K562 (cell line): ENCODE measurements around the gene REM2. TPM values are rescaled to one million over a fixed set of nuclear protein-coding genes. Genes with fewer than 3 reads are reported as not detected.

Source experiments
- ADNP ChIP-seq: fragments of 200-800 bp; sonication (Bioruptor generic); IDR thresholded peaks from 2 replicates; pipeline ENCODE4 v1.6.1; 2016; ENCODE audit warnings: missing genetic modification characterization, missing compliant biosample characterization
- DMBX1 ChIP-seq: fragments of 250-450 bp; sonication (Bioruptor Pico); IDR thresholded peaks from 2 replicates; pipeline ENCODE4 v1.8.0; 2022; ENCODE audit warnings: inconsistent platforms, mild to moderate bottlenecking, moderate library complexity, borderline replicate concordance
- E2F3 ChIP-seq: fragments of 250-450 bp; sonication (Bioruptor Pico); IDR thresholded peaks from 2 replicates; pipeline ENCODE4 v1.4.0; 2020; ENCODE audit warnings: mild to moderate bottlenecking
- GABPA ChIP-seq: fragments of 200-800 bp; sonication (Bioruptor generic); conservative IDR thresholded peaks from 2 replicates; pipeline ENCODE4 v1.6.1; 2016; ENCODE audit warnings: low read depth, missing genetic modification characterization, missing compliant biosample characterization
- JUN ChIP-seq, 2 experiments: sonication (generic) in 1 of 2; formaldehyde crosslinking in 1 of 2; IDR thresholded peaks; 2 replicates each; pipeline versions ENCODE4 v1.6.1 to v1.8.0; 2012 to 2022; ENCODE audit warnings: borderline replicate concordance in 2 of 2, mild to moderate bottlenecking in 2 of 2, improper control_type of control experiment in 1 of 2, low read depth in 1 of 2, low read length in 1 of 2, missing genetic modification reagents in 1 of 2
- MBD2 ChIP-seq: sonication (generic); IDR thresholded peaks from 2 replicates; pipeline ENCODE4 v1.6.1; 2016; ENCODE audit warnings: low read depth, borderline replicate concordance
- SIN3B ChIP-seq: fragments of 450-650 bp; IDR thresholded peaks from 2 replicates; pipeline ENCODE4 v1.6.1; 2017; ENCODE audit warnings: low read depth, mild to moderate bottlenecking, moderate library complexity
- ZKSCAN8 ChIP-seq: fragments of 200-800 bp; sonication (Bioruptor generic); IDR thresholded peaks from 2 replicates; pipeline ENCODE4 v1.6.1; 2016; ENCODE audit warnings: missing genetic modification characterization, missing compliant biosample characterization
- polyA plus RNA-seq, 8 experiments: library from polyadenylated mRNA; depleted of rRNA in 4 of 8; stranded (reverse) in 5 of 8; unstranded in 3 of 8; fragments of >200 nt; fragmentation: Nextera tagmentation in 2 of 8; fragmentation: Illumina TruSeq in 1 of 8; extraction: Ambion mirVana in 2 of 8; extraction: Trizol in 1 of 8; gene quantifications; 2 replicates each; pipeline versions ENCODE4 v1.2.1 to v1.2.3, GENCODE V29; 2011 to 2014; ENCODE audit warnings: inconsistent platforms in 1 of 8, missing spikeins in 1 of 8
- total RNA-seq, 7 experiments: library from RNA; depleted of rRNA in 6 of 7; stranded (reverse); fragments of >200 nt in 6 of 7; fragmentation: Illumina TruSeq in 2 of 7; extraction: Trizol in 2 of 7; gene quantifications; 2 replicates each; pipeline versions ENCODE4 v1.2.1 to v1.2.3, GENCODE V29; 2011 to 2021; ENCODE audit warnings: low replicate concordance in 1 of 7
- TF ChIP-seq, protein P1 (sequence below): fragments of 200-600 bp; sonication (generic); IDR thresholded peaks from one replicate; pipeline ENCODE4 v1.6.1; 2012; ENCODE audit warnings: mild to moderate bottlenecking, low read depth, low read length, inconsistent platforms
- TF ChIP-seq, protein P2 (sequence below): fragments of 250-450 bp; sonication (Bioruptor Pico); IDR thresholded peaks from 2 replicates; pipeline ENCODE4 v1.5.0; 2021; ENCODE audit warnings: mild to moderate bottlenecking, borderline replicate concordance

The REM2 gene
- total and polyA plus RNA-seq, 9 of the 15 experiments (the other 6 are each of a cell fraction or from before 2014, with no cell fraction given): 0.18 to 1.0 (median 0.38) TPM

DNA sequence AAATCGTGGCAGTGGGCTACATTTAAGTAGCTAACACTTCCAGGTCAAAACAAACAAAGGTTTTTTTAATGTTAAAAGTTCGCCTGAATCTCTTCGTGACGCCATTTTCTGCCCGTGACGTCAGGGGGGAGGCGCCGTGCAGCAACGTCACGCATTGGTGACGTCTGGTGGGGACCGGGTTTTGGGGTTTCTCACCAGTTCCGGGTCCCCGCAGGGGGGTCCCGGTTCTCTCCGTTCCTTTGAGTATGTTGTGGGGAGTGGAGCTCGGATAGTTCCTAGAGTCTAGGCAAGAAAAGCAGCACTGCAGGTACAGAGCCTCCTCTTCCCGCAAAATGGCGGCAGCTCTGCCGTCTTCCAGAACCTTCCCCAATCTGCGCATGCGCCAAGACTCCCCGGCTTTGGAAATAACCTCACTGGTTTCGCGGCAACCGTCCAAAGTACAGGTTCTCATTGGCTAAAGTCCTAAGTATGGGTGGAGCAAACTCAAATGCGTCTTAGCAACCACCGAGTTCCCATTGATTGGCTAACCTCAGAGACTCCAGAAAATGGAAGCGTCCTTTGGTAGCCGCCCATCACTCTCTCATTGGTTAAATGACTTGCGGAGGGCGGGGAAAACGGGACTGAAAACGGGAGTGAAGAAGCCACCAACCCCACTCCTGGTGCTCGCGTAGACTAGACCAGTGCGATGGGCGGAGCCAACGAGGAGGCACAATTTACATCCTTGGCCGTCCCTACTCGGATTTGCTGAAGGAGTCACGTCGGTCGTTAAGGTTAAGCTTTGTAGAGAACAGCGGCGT, 36.0 kb downstream of the REM2 start, which contains the start of gene RBM23 (continued):
- TF ChIP-seq JUN (IDR thresholded peaks at IDR 0.05; ENCODE audit: borderline replicate concordance, low read depth, low read length) (peak; percentile 30; the same call in 1 of the 2 replicates), JUN (CRISPR knock-in tag; IDR thresholded peaks at IDR 0.05; ENCODE audit: borderline replicate concordance) (no peak), GABPA (tag) (peak; percentile 79), E2F3 (no peak), ADNP (tag) (no peak), SIN3B (peak; percentile 76), DMBX1 (CRISPR knock-in tag) (no peak), ZKSCAN8 (no peak), MBD2 (peak; percentile 64; the same call in 1 of the 2 replicates)
- TF ChIP-seq, protein P1, sequence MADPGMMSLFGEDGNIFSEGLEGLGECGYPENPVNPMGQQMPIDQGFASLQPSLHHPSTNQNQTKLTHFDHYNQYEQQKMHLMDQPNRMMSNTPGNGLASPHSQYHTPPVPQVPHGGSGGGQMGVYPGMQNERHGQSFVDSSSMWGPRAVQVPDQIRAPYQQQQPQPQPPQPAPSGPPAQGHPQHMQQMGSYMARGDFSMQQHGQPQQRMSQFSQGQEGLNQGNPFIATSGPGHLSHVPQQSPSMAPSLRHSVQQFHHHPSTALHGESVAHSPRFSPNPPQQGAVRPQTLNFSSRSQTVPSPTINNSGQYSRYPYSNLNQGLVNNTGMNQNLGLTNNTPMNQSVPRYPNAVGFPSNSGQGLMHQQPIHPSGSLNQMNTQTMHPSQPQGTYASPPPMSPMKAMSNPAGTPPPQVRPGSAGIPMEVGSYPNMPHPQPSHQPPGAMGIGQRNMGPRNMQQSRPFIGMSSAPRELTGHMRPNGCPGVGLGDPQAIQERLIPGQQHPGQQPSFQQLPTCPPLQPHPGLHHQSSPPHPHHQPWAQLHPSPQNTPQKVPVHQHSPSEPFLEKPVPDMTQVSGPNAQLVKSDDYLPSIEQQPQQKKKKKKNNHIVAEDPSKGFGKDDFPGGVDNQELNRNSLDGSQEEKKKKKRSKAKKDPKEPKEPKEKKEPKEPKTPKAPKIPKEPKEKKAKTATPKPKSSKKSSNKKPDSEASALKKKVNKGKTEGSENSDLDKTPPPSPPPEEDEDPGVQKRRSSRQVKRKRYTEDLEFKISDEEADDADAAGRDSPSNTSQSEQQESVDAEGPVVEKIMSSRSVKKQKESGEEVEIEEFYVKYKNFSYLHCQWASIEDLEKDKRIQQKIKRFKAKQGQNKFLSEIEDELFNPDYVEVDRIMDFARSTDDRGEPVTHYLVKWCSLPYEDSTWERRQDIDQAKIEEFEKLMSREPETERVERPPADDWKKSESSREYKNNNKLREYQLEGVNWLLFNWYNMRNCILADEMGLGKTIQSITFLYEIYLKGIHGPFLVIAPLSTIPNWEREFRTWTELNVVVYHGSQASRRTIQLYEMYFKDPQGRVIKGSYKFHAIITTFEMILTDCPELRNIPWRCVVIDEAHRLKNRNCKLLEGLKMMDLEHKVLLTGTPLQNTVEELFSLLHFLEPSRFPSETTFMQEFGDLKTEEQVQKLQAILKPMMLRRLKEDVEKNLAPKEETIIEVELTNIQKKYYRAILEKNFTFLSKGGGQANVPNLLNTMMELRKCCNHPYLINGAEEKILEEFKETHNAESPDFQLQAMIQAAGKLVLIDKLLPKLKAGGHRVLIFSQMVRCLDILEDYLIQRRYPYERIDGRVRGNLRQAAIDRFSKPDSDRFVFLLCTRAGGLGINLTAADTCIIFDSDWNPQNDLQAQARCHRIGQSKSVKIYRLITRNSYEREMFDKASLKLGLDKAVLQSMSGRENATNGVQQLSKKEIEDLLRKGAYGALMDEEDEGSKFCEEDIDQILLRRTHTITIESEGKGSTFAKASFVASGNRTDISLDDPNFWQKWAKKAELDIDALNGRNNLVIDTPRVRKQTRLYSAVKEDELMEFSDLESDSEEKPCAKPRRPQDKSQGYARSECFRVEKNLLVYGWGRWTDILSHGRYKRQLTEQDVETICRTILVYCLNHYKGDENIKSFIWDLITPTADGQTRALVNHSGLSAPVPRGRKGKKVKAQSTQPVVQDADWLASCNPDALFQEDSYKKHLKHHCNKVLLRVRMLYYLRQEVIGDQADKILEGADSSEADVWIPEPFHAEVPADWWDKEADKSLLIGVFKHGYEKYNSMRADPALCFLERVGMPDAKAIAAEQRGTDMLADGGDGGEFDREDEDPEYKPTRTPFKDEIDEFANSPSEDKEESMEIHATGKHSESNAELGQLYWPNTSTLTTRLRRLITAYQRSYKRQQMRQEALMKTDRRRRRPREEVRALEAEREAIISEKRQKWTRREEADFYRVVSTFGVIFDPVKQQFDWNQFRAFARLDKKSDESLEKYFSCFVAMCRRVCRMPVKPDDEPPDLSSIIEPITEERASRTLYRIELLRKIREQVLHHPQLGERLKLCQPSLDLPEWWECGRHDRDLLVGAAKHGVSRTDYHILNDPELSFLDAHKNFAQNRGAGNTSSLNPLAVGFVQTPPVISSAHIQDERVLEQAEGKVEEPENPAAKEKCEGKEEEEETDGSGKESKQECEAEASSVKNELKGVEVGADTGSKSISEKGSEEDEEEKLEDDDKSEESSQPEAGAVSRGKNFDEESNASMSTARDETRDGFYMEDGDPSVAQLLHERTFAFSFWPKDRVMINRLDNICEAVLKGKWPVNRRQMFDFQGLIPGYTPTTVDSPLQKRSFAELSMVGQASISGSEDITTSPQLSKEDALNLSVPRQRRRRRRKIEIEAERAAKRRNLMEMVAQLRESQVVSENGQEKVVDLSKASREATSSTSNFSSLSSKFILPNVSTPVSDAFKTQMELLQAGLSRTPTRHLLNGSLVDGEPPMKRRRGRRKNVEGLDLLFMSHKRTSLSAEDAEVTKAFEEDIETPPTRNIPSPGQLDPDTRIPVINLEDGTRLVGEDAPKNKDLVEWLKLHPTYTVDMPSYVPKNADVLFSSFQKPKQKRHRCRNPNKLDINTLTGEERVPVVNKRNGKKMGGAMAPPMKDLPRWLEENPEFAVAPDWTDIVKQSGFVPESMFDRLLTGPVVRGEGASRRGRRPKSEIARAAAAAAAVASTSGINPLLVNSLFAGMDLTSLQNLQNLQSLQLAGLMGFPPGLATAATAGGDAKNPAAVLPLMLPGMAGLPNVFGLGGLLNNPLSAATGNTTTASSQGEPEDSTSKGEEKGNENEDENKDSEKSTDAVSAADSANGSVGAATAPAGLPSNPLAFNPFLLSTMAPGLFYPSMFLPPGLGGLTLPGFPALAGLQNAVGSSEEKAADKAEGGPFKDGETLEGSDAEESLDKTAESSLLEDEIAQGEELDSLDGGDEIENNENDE: no peak
- TF ChIP-seq, protein P2, sequence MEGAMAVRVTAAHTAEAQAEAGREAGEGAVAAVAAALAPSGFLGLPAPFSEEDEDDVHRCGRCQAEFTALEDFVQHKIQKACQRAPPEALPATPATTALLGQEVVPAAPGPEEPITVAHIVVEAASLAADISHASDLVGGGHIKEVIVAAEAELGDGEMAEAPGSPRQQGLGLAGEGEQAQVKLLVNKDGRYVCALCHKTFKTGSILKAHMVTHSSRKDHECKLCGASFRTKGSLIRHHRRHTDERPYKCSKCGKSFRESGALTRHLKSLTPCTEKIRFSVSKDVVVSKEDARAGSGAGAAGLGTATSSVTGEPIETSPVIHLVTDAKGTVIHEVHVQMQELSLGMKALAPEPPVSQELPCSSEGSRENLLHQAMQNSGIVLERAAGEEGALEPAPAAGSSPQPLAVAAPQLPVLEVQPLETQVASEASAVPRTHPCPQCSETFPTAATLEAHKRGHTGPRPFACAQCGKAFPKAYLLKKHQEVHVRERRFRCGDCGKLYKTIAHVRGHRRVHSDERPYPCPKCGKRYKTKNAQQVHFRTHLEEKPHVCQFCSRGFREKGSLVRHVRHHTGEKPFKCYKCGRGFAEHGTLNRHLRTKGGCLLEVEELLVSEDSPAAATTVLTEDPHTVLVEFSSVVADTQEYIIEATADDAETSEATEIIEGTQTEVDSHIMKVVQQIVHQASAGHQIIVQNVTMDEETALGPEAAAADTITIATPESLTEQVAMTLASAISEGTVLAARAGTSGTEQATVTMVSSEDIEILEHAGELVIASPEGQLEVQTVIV (CRISPR knock-in tag): peak; percentile 68; the same call in 1 of the 2 replicates
